Effector CD8-positive, alpha-beta T cell (primary cell): ENCODE results near the gene TRIM63.
A peak's percentile ranks its signal among the peaks of the same experiment; 100 is the strongest.

ENCODE experiments used
- DNase-seq: peaks from one replicate; lab custom pipeline; 2025; lab: John Stamatoyannopoulos, UW

The TRIM63 gene

DNA sequence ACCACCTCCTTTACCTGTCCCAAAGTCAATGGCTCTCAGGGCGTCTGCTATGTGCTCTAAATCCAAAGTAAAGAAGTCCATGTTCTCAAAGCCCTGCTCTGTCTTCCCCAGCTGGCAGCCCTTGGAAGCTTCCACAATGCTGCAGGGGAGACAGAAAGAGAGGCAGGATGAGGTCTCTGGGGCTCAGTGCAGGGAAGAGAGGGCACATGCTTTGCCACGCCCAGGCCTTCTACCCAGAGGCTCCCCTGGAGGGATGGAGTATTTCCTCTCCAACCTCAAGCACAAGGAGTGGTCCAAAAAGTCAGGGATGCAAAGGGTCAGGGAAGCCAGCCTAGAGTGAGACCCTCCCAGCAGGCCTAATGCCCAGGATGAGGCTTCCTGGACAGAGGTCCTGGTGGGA lies 10.2 kb downstream of the TRIM63 start:
- DNase-seq: no peak

DNA sequence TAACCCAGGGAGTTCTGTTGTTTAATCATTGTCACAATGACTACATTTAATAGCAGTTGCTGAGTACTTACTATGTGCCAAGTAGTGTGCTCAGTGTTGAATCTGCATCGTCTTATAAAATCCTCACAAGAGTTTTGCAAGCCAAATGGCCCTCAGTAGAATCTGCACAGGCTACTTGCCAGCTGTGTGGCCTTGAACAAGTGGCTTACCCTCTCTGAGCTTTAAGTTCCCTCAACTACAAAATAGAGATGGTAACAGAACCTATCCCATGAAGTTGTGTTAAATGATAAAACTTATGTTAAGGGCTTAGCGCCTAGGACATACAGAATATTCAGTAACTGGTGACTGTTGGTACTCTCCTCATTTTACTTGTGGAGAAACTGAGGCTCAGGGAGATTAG lies 12.4 kb downstream of the TRIM63 start:
- no peak for DNase-seq

DNA sequence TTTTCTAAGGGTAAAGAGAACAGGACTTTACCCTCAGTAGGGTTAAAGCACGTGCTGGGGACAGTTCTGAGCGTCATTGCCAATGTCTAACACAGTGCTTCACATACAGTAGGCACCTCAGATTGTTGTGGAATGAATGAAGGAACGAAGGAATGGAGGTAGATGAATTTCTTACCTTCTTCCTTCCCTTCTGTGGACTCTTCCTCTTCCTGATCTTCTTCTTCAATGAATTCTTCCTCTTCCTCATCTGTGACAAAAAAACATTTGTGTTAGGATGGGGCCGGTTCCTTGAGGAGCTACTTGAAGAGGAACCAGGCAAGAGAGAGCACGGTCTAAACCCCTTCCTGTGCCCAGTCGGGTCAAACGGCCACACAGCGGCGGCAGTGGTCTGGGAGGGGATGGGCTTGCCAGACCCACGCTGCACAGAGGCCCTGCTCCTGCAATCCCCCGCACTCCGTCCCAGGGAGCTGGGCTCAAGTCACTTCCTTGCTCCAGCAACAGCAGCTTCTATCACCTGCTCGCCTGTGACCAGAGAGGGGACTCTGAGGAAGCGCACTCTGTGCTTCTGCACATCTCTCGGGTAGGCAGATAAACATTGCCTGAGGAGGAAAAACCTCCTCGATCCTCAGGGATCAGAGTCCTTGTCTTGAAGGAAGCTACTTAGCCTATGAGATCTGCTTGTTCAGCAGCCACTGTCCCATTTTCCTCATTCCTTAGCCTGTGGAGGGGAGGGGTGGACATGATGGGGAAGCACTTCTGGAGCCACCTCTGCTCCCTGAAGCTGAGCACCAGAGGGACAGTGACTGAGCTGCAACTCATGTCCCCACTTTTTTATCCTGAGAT lies 13.5 kb downstream of the TRIM63 start:
- DNase-seq: no peak

GRCh38 chr1:26050248-26050640 lies 17.2 kb downstream of the TRIM63 start:
- no peak for DNase-seq

- no peak for DNase-seq
Measured at GRCh38 chr1:26049531-26050247, 17.7 kb downstream of the TRIM63 start.

DNA sequence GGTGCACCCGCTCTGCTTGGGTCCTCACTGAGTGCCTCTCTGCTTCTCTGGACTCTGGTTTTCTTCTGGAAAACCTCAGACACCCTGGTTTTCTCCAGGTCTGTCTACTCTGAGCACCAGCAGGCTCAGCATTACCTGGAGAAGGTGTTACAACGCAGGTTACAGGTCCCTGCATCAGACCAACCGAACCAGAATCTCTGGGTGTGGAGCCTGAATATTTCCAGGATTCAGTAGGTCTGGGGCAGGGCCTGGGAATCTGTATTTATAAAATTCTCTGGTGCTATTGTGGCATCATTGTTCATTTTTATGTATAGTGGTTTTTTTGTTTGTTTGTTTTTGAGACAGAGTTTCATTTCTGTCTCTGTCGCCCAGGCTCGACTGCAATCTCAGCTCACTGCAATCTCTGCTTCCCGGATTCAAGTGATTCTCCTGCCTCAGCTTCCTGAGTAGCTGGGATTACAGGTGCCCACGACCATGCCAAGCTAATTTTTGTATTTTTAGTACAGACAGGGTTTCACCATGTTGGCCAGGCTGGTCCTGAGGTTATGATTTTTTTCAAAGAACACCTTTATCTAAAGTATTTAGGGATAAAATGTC lies 20.1 kb downstream of the TRIM63 start:
- no peak for DNase-seq

- DNase-seq: no peak
Measured at GRCh38 chr1:26046246-26047095, 21.0 kb downstream of the TRIM63 start.

GRCh38 chr1:26045722-26046245 lies 21.6 kb downstream of the TRIM63 start, which contains the start of gene SLC30A2:
Gene SLC30A2, minus strand, starts transcription at chr1:26046118. Its CDS starts 222 bp downstream, at chr1:26045896.
- no peak for DNase-seq

DNA sequence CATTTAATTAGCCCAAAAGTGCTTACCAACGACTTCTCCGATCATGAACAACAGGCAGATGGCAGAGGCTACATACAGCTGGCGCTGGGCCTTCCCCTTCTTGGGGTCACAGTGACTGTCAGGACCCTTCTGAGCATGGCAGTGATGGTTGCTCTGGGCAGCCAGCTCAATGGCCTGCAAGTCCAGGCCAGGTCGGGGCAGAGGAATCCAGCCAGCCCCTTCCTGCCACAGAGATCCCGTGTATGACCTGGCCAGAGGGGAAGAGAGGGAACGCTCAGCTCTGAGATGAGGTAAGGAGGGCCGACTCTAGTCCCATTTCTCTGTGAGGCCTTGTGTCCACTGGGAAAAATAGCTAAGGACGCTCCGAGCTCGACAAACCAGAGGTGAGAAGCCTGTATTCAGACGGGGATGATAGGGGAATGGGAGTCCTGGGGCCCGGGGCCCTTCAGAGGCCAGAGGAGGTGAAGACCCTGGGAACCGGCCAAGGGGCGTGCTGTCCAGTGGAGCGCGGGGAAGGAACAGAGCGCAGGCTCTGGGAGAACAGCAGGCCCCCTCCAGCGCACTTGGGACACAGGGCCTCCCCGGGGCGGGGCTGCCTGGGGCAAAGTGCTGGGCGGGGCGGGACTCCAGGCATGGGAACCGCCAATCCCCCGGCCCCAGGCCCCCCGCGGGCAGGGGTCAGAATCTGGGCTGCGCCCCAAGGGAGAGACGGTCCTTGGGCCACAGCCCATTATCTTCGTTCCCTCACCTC lies 22.3 kb downstream of the TRIM63 start:
- no peak for DNase-seq

DNA sequence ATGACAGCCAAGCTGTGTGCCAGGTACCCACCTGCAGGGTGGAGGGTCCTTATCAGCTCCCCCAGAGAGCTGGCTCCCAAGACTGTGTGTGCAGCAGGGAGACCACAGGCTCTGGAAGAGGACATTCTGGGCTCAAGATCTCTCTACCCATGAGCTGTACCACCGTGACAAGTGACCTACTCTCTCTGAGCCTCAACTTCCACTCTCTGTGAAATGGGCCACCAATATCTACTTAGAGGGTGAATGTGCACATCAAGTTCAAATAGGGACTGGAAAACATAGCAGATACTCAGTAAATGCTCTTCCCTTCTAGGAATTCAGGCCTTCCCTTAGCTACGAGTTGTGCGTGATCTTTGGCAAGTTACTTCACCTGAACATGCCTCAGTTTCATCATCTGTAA lies 23.0 kb downstream of the TRIM63 start:
- DNase-seq: no peak

- no peak for DNase-seq
Measured at GRCh38 chr1:26043765-26044164, 23.7 kb downstream of the TRIM63 start.

GRCh38 chr1:26041978-26042377 lies 25.5 kb downstream of the TRIM63 start:
- no peak for DNase-seq

DNA sequence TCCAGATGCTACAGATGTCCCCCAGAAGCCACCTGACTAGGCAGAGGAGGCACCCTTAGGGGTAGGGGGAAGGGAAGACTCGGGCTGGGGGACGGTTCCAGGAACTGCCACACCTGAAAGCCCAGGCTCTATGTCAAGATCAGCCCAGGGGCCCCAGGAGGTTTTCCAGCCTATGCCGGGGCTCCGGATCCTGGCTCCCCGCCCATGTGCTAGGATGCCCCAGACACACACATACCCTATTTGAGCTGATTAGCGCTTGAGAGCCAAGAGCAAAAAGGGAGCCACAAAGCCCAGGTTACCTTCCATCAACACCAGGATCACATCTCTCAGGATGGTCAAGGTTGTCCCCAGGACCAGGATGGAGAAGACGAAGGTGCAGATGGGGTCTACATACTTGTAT lies 26.0 kb downstream of the TRIM63 start:
- DNase-seq: no peak

DNA sequence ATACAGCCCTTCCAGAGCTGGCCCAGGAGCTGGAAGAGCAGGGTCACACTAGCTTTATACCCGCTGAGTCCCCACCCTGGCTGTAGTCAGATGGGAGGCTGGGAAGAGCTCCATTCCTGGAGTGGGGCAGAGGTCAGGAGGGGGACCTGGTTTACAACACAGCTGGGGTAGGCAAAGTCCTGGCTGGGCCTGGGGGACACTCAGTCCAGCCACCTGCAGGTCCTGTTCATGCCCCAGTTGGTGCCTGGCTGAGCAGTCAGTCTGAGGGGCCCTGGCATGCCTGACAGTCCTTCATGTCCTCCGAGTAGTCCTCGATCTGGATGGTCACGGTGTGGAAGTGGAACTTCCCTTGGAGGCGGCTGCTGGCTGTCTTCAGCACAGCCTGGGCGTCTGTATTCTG lies 28.5 kb downstream of the TRIM63 start:
- DNase-seq: no peak

DNA sequence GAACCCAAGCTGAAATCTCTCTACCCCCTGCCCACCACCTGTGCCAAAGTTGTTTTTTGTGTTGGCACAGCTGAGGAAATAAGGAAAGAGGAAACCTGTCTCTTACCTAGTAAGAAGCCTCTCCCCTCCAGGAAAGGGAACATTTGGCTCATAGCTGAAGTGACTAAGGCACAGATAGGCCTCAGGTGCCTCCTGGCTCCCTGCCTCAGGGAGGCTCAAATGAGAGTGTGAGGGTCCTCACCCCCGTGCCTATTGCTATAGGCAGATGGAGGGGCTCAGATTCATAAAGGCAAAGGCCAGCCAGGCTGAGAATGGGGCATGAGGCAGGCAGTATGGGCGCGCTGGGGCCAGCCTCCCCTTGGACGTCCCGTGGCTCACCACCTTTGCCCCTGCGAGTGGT lies 29.0 kb downstream of the TRIM63 start:
- DNase-seq: no peak

DNA sequence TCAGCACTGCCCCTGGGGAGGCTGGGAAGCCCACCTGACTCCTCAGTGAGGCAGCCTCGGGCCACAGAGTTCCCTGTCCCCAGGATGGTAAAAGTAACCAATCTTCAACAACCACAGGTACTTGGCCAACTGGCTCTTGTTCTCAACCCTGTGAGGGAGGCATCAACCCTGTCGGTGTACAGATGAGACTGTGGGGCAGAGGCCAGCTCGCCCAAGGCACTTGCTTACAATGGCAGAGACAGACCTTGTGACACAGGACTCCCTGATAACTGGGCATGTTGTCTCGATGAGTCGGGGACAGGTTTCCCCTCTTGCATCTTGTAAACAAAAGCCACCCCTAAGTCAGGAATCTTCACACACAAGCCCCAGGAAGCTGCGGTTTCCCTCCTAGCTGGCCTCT lies 29.5 kb downstream of the TRIM63 start:
- DNase-seq: no peak

DNA sequence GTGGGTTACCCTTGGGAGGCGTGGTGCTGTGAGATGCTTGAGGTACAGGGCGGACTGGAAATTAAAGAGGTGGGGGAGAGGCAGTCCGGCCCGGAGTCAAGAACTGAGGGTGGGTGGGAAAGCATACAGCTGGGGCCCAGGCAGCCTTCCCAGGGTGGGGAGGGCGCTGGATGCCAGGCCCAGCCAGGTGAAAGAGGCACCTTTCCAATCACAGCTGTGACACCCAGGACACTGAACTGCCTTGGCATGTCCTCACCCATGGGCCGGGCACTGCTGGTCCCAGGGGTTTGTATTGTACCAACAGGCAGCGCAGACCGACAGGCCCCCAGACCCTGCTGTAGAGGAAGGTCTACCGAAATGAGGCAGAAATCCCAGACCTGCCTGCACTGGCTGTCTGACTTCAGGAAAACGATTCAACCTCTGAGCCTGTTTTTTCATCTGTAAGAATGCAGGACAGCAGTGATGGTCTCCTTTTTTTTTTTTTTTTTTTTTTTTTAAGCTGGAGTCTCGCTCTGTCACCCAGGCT lies 30.6 kb downstream of the TRIM63 start:
- no peak for DNase-seq

DNA sequence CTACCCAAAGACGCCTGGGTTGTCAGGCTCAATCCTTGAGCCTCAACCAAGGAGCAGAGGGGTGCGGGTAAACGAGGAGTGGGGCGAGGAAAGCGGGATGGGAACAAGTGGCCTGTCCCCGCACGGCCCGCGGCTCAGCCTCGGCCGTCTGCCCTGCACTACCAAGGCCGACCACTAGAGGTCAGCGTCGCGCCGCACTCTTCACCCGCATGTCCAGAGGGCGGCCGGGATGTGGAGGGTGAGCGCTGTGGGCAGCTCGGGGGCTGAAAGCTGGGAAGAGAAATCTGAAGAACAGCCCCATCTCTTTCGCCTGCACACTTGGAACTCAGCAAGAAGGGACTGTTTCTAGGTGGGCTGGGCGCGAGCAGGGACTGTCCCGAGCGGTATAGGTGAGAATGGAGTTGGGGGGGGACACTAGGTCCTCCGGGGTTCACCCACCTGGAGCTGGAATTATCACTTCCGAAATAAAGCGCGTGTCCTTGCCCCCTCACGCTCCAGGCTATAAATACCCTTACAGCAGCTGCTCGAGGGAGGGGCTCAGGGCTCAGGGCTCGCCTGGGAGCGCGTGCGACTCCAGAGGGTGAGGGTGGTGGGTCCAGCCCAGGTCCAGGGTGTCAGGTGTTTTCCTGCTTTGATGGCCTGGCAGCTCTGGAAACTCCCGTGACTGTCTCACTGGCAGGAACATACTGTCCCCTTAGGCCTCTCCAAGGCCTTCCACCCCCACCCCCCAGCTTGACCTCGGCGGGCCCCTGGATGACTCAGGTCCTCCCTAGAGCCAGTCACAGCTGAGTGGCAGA lies 31.3 kb downstream of the TRIM63 start:
- peak; percentile 64 for DNase-seq

DNA sequence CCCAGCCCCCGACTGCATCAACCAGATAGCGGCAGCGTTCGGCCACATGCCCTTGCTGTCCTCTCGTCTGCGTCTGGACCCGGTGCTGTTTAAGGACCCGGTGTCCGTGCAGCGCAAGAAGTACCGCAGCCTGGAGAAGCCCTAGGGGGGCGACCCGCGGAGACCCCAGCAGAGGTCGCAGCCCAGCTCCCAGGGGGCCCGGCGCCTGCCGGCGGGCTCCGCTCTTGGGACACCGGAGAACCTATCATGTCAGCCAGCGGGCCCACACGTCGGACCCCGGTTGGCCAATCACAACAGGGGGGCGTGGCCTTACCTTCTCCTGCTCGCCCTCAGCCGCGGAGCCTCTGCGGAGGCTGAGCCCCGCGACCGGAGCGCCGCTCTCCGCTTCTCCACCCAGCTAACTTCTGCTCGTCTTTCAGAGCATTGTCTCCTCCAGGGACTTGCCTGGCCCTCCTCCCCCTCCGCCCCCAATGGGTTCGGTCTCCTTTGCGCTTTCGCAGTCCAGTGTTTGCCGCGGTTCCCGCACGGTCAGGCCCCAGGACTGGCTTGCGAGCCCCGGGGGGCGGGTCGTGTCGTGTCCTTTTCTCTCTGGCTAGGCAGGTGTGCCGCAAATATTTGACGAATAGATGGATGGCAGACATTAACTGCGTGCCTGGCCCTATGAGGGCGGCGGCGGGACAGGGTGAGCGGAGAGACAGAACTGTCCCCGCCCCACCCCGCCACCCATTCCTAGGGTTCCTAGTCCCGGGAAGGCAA lies 32.0 kb downstream of the TRIM63 start:
- peak; percentile 90 for DNase-seq
